ENCODE measurements around the gene HOXA9.

The HOXA9 gene

GRCh38 chr7:27145165-27145913 is 20.0 kb downstream of the HOXA9 start:
- no peak for TF ChIP-seq CTCF (conservative IDR thresholded peaks at IDR 0.05)
- H3K27ac ChIP-seq = no peak overlapping the region

GRCh38 chr7:27144781-27145164 is 20.6 kb downstream of the HOXA9 start:
- TF ChIP-seq CTCF (conservative IDR thresholded peaks at IDR 0.05) = no peak
- H3K27ac ChIP-seq = no peak overlapping the region

GRCh38 chr7:27143950-27144780 is 21.2 kb downstream of the HOXA9 start:
- no peak overlapping the region for H3K27ac ChIP-seq
- no peak for TF ChIP-seq CTCF (conservative IDR thresholded peaks at IDR 0.05)

DNA sequence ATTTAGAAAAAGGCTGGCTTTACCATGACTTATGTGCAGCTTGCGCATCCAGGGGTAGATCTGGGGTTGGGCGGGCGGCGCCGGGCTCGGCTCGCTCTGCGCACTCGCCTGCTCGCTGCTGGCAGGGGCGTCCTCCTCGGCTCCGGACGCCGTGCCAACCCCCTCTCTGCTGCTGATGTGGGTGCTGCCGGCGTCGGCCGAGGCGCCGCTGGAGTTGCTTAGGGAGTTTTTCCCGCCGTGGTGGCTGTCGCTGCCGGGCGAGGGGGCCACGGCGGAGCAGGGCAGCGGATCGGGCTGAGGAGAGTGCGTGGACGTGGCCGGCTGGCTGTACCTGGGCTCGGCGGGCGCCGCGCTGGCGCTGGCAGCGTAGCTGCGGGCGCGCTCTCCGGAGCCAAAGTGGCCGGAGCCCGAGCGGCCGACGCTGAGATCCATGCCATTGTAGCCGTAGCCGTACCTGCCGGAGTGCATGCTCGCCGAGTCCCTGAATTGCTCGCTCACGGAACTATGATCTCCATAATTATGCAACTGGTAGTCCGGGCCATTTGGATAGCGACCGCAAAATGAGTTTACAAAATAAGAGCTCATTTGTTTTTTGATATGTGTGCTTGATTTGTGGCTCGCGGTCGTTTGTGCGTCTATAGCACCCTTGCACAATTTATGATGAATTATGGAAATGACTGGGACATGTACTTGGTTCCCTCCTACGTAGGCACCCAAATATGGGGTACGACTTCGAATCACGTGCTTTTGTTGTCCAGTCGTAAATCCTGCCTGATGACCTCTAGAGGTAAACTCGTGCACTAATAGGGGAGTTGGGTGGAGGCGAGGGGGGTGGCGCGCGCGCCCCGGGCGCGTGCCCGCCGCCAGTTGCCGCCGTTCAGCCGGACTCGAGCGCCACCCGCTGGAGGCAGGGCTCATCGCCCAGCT is 22.1 kb downstream of the HOXA9 start, which contains the start of gene HOXA5:
HOXA5 (minus strand) TSS at position 659 of the 927 bp plus-strand sequence; CDS start at position 585, 74 bp downstream.
- no peak within 1 kb of the TSS for H3K27ac ChIP-seq

GRCh38 chr7:27142580-27143022 is 22.7 kb downstream of the HOXA9 start:
- no peak overlapping the region for H3K27ac ChIP-seq
- TF ChIP-seq CTCF (conservative IDR thresholded peaks at IDR 0.05) = no peak

More for the DNA sequence above, 22.1 kb downstream of the HOXA9 start, which contains the start of gene HOXA5:
- no peak for TF ChIP-seq CTCF (conservative IDR thresholded peaks at IDR 0.05)

GRCh38 chr7:27141923-27142579 is 23.3 kb downstream of the HOXA9 start:
- TF ChIP-seq CTCF (conservative IDR thresholded peaks at IDR 0.05) = no peak
- H3K27ac ChIP-seq = no peak overlapping the region
